ENCODE measurements around the gene SLC25A34. TPM values are rescaled to one million over a fixed set of nuclear protein-coding genes. Genes with fewer than 3 reads are reported as not detected.

SLC25A34 gene
- total RNA-seq, 5 donors from 2014 or later (not counting 1 experiment from before 2014, with no cell fraction given): 1.8 to 4.1 (median 2.6) TPM

- Mint-ChIP-seq H3K36me3 (peaks cover 10% of the 10 kb centered on the region), H3K27me3 (no peaks in the 10 kb centered on the region), H3K27ac (no peak overlapping the region), H3K4me3 (no peak overlapping the region), H3K4me1 (peaks cover 12 to 31% (median 16%) of the 10 kb centered on the region in 3 donors), H3K9me3 (no peaks in the 10 kb centered on the region)
- H3K36me3 ChIP-seq (ENCODE audit: control insufficient read depth in 2 of 2, extremely low read depth in 1 of 2, insufficient read depth in 1 of 2, low read length in 1 of 2): peaks cover 5% of the 10 kb centered on the region in 2 donors
- H3K4me3 ChIP-seq (ENCODE audit: control insufficient read depth in 1 of 2, extremely low read depth in 1 of 2, low read length in 1 of 2): no peak overlapping the region
- 100% methylated on average over 1 of the region's 4 CpGs for WGBS (ENCODE audit: insufficient coverage)
- POLR2A ChIA-PET: no interaction called here
- no peaks in the 10 kb centered on the region for H3K9me3 ChIP-seq
- no peak for DNase-seq
- CTCF ChIA-PET: no interaction called here
- H3K4me1 ChIP-seq (ENCODE audit: control insufficient read depth in 1 of 2, extremely low read depth in 1 of 2, insufficient read depth in 2 of 2, low read length in 2 of 2): peaks cover 0 to 6% of the 10 kb centered on the region in 2 experiments
- no peak overlapping the region for H3K27ac ChIP-seq (ENCODE audit: low read length)
- H3K27me3 ChIP-seq (replicated peaks in 1 of 2; ENCODE audit: control insufficient read depth in 2 of 2, extremely low read depth in 1 of 2, insufficient read depth in 2 of 2, low read length in 1 of 2): no peaks in the 10 kb centered on the region
- no peak for ATAC-seq (replicated peaks in 1 of 4)
Measured at GRCh38 chr1:15709226-15709625, 26.8 kb upstream of the SLC25A34 start.

GRCh38 chr1:15712168-15712567, 23.9 kb upstream of the SLC25A34 start:
- peaks cover 0 to 2% of the 10 kb centered on the region in 2 experiments for H3K4me1 ChIP-seq (ENCODE audit: control insufficient read depth in 1 of 2, extremely low read depth in 1 of 2, insufficient read depth in 2 of 2, low read length in 2 of 2)
- Mint-ChIP-seq H3K4me3 (no peak overlapping the region), H3K27ac (no peak overlapping the region), H3K9me3 (no peaks in the 10 kb centered on the region), H3K4me1 (peaks cover 7 to 12% (median 10%) of the 10 kb centered on the region in 3 donors), H3K36me3 (peaks cover 8% of the 10 kb centered on the region), H3K27me3 (no peaks in the 10 kb centered on the region)
- H3K36me3 ChIP-seq (ENCODE audit: control insufficient read depth in 2 of 2, extremely low read depth in 1 of 2, insufficient read depth in 1 of 2, low read length in 1 of 2): peaks cover 8 to 15% of the 10 kb centered on the region in 2 donors
- POLR2A ChIA-PET: no interaction called here
- no peak overlapping the region for H3K27ac ChIP-seq (ENCODE audit: low read length)
- ATAC-seq (replicated peaks in 1 of 4) (no peak), DNase-seq (no peak)
- no peaks in the 10 kb centered on the region for H3K27me3 ChIP-seq (replicated peaks in 1 of 2; ENCODE audit: control insufficient read depth in 2 of 2, extremely low read depth in 1 of 2, insufficient read depth in 2 of 2, low read length in 1 of 2)
- WGBS (ENCODE audit: insufficient coverage): no CpG with 5 or more reads among the region's 4 CpGs
- no peaks in the 10 kb centered on the region for H3K9me3 ChIP-seq
- CTCF ChIA-PET: interaction anchor here in 1 of 2 donors (0.6 to 0.7 kb wide), 2 partner anchors 30 to 33 kb away, joined by 4 to 6 read pairs; no protein-coding TSS in a partner anchor
- H3K4me3 ChIP-seq (ENCODE audit: control insufficient read depth in 1 of 2, extremely low read depth in 1 of 2, low read length in 1 of 2): no peak overlapping the region

- ATAC-seq (replicated peaks in 1 of 4): no peak
- no peaks in the 10 kb centered on the region for H3K4me1 ChIP-seq (ENCODE audit: control insufficient read depth in 1 of 2, extremely low read depth in 1 of 2, insufficient read depth in 2 of 2, low read length in 2 of 2)
- no peak for DNase-seq
- no peak overlapping the region for H3K27ac Mint-ChIP-seq
- no peak overlapping the region for H3K4me3 ChIP-seq (ENCODE audit: control insufficient read depth in 1 of 2, extremely low read depth in 1 of 2, low read length in 1 of 2)
- peaks cover 14% of the 10 kb centered on the region for H3K36me3 Mint-ChIP-seq
- H3K27me3 ChIP-seq (replicated peaks in 1 of 2; ENCODE audit: control insufficient read depth in 2 of 2, extremely low read depth in 1 of 2, insufficient read depth in 2 of 2, low read length in 1 of 2): no peaks in the 10 kb centered on the region
- peaks cover 3 to 12% (median 5%) of the 10 kb centered on the region in 3 donors for H3K4me1 Mint-ChIP-seq
- H3K9me3 ChIP-seq: no peaks in the 10 kb centered on the region
- 94% methylated on average over 2 of the region's 4 CpGs for WGBS (ENCODE audit: insufficient coverage)
- H3K27ac ChIP-seq (ENCODE audit: low read length): no peak overlapping the region
- H3K27me3 Mint-ChIP-seq: no peaks in the 10 kb centered on the region
- no peak overlapping the region for H3K4me3 Mint-ChIP-seq
- H3K36me3 ChIP-seq (ENCODE audit: control insufficient read depth in 2 of 2, extremely low read depth in 1 of 2, insufficient read depth in 1 of 2, low read length in 1 of 2): peaks cover 8 to 34% of the 10 kb centered on the region in 2 donors
- ChIA-PET CTCF (interaction anchor here in 1 of 2 donors (0.6 kb wide), 2 partner anchors 19 to 24 kb away, joined by 3 read pairs; no protein-coding TSS in a partner anchor), POLR2A (interaction anchor here (0.6 kb wide), 2 partner anchors 22 to 182 kb away, joined by 3 to 4 read pairs; no protein-coding TSS in a partner anchor)
- H3K9me3 Mint-ChIP-seq: no peaks in the 10 kb centered on the region
Measured at GRCh38 chr1:15714406-15715136, 21.5 kb upstream of the SLC25A34 start.

GRCh38 chr1:15717418-15718125, 18.5 kb upstream of the SLC25A34 start:
- Histone ChIP-seq H3K27me3 (replicated peaks in 1 of 2; ENCODE audit: control insufficient read depth in 2 of 2, extremely low read depth in 1 of 2, insufficient read depth in 2 of 2, low read length in 1 of 2) (no peaks in the 10 kb centered on the region), H3K4me3 (ENCODE audit: control insufficient read depth in 1 of 2, extremely low read depth in 1 of 2, low read length in 1 of 2) (no peak overlapping the region), H3K27ac (ENCODE audit: low read length) (no peak overlapping the region), H3K4me1 (ENCODE audit: control insufficient read depth in 1 of 2, extremely low read depth in 1 of 2, insufficient read depth in 2 of 2, low read length in 2 of 2) (no peaks in the 10 kb centered on the region), H3K36me3 (ENCODE audit: control insufficient read depth in 2 of 2, extremely low read depth in 1 of 2, insufficient read depth in 1 of 2, low read length in 1 of 2) (peaks cover 12 to 57% of the 10 kb centered on the region in 2 donors), H3K9me3 (no peaks in the 10 kb centered on the region)
- ATAC-seq (replicated peaks in 1 of 4): no peak
- no peak for DNase-seq
- Mint-ChIP-seq H3K4me3 (no peak overlapping the region), H3K4me1 (peaks cover 0 to 5% (median 2%) of the 10 kb centered on the region in 3 donors), H3K9me3 (no peaks in the 10 kb centered on the region), H3K36me3 (peaks cover 19% of the 10 kb centered on the region), H3K27me3 (no peaks in the 10 kb centered on the region), H3K27ac (no peak overlapping the region)
- WGBS (ENCODE audit: insufficient coverage): 97% methylated on average over 9 of the region's 11 CpGs
- ChIA-PET POLR2A (no interaction called here), CTCF (no interaction called here)

- WGBS (ENCODE audit: insufficient coverage): 100% methylated on average over 7 of the region's 8 CpGs
- no peak for DNase-seq
- H3K36me3 Mint-ChIP-seq: peaks cover 22% of the 10 kb centered on the region
Measured at GRCh38 chr1:15718199-15718601, 17.9 kb upstream of the SLC25A34 start.

GRCh38 chr1:15719381-15720120, 16.5 kb upstream of the SLC25A34 start:
- H3K27ac ChIP-seq (ENCODE audit: low read length): no peak overlapping the region
- no peaks in the 10 kb centered on the region for H3K27me3 Mint-ChIP-seq
- H3K36me3 Mint-ChIP-seq: peaks cover 22% of the 10 kb centered on the region
- H3K4me1 ChIP-seq (ENCODE audit: control insufficient read depth in 1 of 2, extremely low read depth in 1 of 2, insufficient read depth in 2 of 2, low read length in 2 of 2): no peaks in the 10 kb centered on the region
- no peaks in the 10 kb centered on the region for H3K9me3 ChIP-seq
- 93% methylated on average over 7 of the region's 12 CpGs for WGBS (ENCODE audit: insufficient coverage)
- no peaks in the 10 kb centered on the region for H3K9me3 Mint-ChIP-seq
- H3K27ac Mint-ChIP-seq: no peak overlapping the region
- no peaks in the 10 kb centered on the region for H3K4me1 Mint-ChIP-seq
- DNase-seq (no peak), ATAC-seq (replicated peaks in 1 of 4) (no peak)
- no peak overlapping the region for H3K4me3 ChIP-seq (ENCODE audit: control insufficient read depth in 1 of 2, extremely low read depth in 1 of 2, low read length in 1 of 2)
- no peak overlapping the region for H3K4me3 Mint-ChIP-seq
- ChIA-PET POLR2A (no interaction called here), CTCF (interaction anchor here in 1 of 2 donors (0.7 kb wide), 1 partner anchor 60 kb away, joined by 3 read pairs; no protein-coding TSS in a partner anchor)
- H3K27me3 ChIP-seq (replicated peaks in 1 of 2; ENCODE audit: control insufficient read depth in 2 of 2, extremely low read depth in 1 of 2, insufficient read depth in 2 of 2, low read length in 1 of 2): no peaks in the 10 kb centered on the region
- peaks cover 12 to 71% of the 10 kb centered on the region in 2 donors for H3K36me3 ChIP-seq (ENCODE audit: control insufficient read depth in 2 of 2, extremely low read depth in 1 of 2, insufficient read depth in 1 of 2, low read length in 1 of 2)

More at GRCh38 chr1:15718199-15718601, 17.9 kb upstream of the SLC25A34 start:
- Histone ChIP-seq H3K36me3 (ENCODE audit: control insufficient read depth in 2 of 2, extremely low read depth in 1 of 2, insufficient read depth in 1 of 2, low read length in 1 of 2) (peaks cover 12 to 63% of the 10 kb centered on the region in 2 donors), H3K27ac (ENCODE audit: low read length) (no peak overlapping the region), H3K4me3 (ENCODE audit: control insufficient read depth in 1 of 2, extremely low read depth in 1 of 2, low read length in 1 of 2) (no peak overlapping the region), H3K9me3 (no peaks in the 10 kb centered on the region), H3K4me1 (ENCODE audit: control insufficient read depth in 1 of 2, extremely low read depth in 1 of 2, insufficient read depth in 2 of 2, low read length in 2 of 2) (no peaks in the 10 kb centered on the region), H3K27me3 (replicated peaks in 1 of 2; ENCODE audit: control insufficient read depth in 2 of 2, extremely low read depth in 1 of 2, insufficient read depth in 2 of 2, low read length in 1 of 2) (no peaks in the 10 kb centered on the region)
- no peak overlapping the region for H3K4me3 Mint-ChIP-seq
- peaks cover 0 to 2% (median 2%) of the 10 kb centered on the region in 3 donors for H3K4me1 Mint-ChIP-seq
- ChIA-PET CTCF (interaction anchor here in 1 of 2 donors (0.6 kb wide), 1 partner anchor 55 kb away, joined by 4 read pairs; no protein-coding TSS in a partner anchor), POLR2A (interaction anchor here in 1 of 2 donors (0.6 kb wide), 1 partner anchor 1080 kb away, joined by 8 read pairs; no protein-coding TSS in a partner anchor)
- no peaks in the 10 kb centered on the region for H3K27me3 Mint-ChIP-seq
- no peaks in the 10 kb centered on the region for H3K9me3 Mint-ChIP-seq
- H3K27ac Mint-ChIP-seq: no peak overlapping the region
- ATAC-seq (replicated peaks in 1 of 4): no peak
